Nucleus accumbens (tissue), 56 donors: ENCODE results near the gene AKT3.

Experiments used
- DNase-seq, 56 donors: peaks; one replicate each; lab custom pipeline; 2025; lab: John Stamatoyannopoulos, UW

Gene AKT3

DNA sequence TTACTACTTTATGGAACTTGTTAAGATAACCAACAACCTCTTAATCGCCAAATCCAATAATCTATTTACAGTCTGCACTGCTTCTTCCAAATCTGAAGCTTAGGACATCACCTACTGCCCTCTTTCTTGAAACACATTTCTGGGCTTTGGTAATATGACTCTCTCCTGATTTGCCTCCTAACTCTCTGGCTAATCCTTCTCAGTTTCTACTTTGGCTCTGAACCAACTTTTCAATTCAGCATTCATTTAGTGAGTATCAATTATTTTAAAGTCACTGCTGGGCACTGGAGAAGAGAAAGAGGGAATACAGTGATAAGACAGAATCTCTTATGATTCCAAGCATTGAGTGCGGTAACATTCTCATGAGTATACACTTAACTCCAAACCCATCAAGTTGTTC lies 275.0 kb downstream of the AKT3 start:
- no peak for DNase-seq

DNA sequence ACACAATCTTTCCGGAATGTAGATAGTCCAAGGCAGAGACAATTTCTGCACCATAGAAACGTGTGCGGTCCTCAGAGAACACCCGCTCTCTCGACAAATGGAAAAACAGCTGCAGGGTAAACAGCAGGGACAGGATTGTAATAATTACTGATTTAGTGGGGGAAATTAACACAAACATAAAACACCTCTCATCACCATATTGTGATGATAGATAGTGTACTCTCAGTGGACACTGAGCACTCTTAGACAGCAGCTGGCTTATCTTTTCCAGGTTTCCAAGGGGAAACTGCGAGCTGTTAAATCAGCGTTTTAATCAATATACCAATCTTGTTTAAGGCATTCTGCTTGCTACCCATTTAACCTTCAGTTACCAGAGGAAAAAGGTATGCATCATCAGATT lies 277.1 kb downstream of the AKT3 start:
- DNase-seq: no peak

DNA sequence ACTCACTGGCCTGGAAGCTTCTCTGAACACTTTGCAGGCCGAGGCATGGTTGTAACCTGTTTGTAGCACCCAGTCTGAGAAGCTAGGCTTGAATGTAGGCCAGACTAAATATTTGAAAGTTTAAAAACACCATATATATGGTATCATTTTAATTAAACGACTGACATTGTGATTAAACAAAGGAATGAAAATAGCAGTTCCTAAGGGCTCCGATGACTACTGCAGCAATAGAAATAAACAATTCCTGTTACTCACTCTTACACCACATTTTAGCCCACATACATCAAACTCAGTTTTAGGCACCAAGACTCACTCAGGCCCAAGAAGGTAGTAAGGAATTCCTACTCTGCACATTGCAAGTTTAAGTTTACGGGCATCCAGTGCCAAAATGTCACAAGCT lies 281.2 kb downstream of the AKT3 start:
- no peak for DNase-seq

GRCh38 chr1:243564814-243565213 lies 285.2 kb downstream of the AKT3 start:
- no peak for DNase-seq

DNA sequence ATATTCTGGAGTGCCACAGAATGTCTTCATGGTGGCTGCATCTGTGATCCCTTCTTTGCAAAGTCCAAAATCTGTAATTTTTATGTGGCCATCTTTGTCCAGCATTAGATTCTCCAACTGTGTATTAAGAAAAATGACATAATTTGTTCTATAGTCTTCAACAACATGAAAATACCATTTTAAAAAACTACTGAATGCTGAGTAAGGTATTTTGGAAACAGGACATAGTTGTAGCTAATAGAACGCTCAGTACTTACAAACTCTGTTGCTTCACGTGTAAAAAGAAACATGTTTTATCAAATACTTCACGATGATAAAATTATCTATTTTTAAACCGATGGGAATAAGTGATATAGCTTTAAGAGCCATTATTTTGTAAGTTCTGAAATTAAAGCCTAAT lies 286.3 kb downstream of the AKT3 start:
- no peak for DNase-seq

DNA sequence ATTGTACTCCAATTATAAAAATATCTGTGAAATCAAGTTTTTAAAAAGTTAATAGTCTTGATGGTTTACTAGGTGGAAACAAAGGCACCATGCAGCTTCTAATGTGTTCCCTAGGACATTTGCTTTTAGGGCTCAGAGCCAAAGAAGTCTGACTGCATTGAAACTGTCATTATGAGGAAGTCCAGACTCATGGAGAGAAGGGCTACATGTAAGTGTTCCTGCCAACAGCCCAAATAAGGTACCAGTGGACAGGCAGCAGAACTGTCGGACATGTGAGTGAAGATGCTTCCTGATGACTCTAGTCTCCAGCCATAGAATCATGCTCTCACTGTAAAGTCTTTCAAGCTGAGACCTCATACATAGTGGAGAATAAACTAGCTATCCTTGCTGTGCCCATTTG lies 287.6 kb downstream of the AKT3 start:
- no peak for DNase-seq

DNA sequence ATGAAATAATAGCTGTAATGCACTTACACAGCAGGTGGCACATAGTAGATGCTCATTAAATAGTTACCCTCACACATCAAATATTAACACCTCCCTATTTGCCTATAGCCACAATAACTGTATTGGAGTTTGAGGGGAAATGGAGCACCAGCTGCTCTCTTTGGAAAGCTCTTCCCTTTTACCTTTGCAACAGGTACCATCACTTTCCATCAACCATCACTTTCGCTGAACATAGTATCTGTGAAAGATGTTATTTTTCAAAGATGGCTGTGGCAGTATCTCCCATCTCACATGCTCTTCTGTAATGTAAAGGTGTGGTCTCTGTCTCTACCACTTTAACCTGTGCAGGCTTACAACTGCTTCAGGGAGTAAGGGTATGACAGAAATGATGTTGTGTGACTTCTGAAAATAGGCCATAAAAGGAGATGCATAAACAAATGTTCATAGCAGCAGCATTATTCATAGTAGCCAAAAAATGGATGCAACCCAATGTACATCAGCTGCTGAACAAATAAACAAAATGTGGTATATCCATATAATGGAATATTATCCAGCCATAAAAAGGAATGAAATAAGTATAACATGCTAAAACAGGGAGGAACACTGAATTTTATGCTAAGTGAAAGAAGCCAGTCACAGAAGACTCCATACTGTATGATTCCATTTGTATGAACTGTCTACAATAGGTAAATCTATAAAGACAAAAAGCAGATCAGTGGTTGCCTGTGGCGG lies 288.3 kb downstream of the AKT3 start:
- DNase-seq: no peak

DNA sequence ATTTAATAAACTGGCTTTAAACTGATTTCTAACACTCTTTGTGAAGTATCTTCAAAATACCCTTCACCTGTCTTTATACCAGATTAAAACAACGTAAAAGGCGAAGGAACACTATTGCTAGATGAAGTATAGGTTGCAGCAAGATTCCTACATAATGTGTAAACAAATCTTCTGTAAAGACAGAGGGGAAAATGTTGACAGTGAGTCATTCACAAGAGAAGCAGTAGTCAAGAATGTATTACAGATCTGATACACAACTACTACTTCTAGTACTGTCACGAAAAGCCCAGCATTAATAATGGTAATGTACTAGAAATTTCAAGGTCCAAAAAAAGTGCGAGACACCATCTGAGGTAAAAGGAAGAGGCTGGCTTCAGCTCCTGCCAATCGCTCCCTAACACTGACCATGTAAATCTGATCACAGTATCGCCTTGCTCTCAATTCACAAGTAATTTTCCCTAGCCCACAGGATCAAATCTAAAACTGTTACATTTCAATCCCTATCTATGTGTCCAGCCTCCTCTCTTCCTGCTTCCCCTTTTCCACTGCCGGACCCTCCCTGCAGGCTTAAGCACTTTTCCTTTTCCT lies 290.4 kb downstream of the AKT3 start:
- DNase-seq: no peak

- DNase-seq: no peak
Observed at GRCh38 chr1:243558576-243558975, 291.5 kb downstream of the AKT3 start.

GRCh38 chr1:243557866-243558265 lies 292.2 kb downstream of the AKT3 start:
- no peak for DNase-seq

DNA sequence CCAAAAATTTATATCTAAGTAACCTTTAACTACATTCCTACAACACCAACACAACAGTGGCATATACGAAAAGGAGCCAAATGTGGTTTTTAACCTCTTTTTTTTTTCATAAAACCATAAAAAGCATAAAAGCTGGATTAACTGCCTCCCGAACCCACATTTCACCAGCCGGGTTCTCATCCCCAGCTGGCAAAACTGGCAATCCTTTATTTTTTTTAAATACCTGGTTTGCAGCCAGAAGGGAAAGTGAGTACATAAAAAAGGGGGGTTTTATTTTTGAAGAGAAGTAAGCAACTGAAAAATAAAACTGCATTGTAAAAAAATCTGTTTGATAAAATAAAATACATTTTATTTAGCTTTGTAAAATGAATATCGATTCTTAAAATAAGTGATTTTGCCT lies 295.4 kb downstream of the AKT3 start:
- no peak for DNase-seq

DNA sequence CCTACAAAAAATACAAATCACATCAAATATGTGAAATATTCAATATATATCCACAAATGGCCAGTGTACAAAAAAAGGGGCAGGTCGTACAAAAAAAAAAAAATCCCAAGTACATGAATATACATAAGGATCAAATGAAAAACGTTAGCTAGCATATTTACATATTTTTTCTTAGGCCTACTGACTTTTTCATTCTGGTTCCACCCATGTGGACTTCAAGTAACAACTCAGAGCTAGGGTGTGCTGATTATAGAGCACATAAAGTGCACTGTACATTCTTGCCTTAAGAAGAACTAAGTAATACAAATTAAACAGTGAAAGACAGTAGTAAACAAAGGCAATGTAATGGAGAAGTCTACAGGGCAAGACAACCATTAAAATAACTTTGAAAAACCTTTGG lies 297.0 kb downstream of the AKT3 start:
- DNase-seq: no peak

DNA sequence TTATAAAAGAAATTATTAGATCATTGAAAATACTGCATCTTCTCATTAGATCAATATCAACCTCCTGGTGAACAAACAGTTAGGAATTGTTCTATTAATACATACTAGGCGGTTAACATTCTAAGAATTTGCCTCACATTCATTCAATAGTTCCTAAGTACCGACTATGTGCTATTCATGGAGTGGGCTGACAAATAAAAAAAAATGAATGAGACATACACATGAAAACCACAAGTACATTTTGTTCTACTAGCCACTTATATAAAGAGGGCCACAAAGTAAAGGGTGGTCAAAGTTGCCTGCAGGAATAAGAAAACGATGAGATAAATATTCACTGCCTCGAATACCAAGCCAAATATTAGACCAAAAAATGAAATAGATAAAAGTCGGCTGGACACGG lies 299.8 kb downstream of the AKT3 start:
- DNase-seq: no peak

DNA sequence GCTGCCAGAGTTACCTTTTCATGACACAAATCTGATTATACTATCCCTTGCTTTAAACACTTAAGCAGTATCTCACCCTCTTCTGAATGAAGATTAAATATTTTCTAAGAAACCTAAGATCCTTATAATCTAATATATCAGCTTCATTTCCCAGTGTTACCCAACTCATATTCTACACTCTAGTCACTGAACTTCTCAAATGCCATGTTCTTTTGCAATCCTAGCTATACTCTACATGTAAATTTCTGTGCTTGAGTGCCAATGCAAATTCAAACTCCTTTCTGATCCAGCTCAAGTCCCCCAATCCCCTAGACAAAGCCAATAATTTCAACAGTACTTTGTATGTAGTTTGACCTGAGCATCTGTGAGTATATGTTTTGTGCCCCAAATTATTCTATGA lies 300.3 kb downstream of the AKT3 start:
- no peak for DNase-seq

DNA sequence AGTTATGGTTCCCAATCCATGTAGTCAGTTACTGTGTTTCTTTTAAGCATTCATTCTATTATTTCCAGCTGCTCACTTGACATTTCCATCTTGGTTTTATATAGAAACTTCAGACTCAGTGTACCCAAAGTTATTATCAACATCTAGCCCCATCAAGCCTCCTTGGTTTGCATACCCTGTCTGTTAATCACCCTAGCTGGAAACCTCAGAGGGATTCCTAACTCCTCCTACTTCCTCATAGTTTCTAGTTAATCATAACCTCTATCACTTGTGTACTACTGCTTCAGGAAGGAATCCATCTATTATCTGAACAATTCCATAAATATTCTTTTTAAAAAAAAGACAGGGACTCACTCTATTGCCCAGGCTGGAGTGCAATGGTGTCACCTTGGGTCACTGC lies 300.9 kb downstream of the AKT3 start:
- no peak for DNase-seq

DNA sequence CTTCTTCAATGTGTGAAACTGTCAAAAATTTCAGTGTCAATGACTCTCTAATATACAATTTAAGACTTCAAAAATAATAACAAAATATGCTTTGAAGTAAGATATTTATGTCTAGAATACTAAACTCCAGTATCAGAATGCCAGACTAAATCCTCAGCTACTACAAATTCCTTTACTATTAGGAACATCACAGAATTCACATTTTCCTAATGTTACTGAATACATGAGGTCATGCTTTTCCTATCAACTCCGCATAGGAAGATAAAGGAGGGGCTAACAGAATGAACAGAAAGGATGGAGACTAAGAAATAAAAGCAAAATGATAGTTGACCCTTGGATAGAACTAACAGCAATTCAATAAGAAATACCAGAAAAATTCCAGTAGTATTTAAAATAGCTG lies 301.5 kb downstream of the AKT3 start:
- no peak for DNase-seq

DNA sequence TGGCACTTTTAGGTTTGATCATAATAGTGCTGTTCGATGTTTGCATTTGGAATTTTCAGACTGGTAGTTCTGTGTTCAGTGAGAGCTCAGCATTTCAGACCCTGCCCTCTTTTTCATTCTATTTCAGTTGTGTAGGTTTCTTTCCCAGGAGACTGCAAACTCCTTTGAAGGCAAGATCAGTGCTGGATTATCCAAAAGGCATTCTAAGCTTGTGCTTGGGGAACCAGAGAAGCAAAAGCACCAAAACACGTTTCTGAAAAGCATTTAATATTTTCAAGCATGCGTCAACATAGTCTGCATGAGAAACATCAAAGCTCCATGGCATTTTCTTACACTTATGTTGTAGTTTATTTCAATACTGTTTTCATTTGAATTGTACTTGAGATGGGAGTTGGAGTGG lies 302.2 kb downstream of the AKT3 start:
- no peak for DNase-seq

DNA sequence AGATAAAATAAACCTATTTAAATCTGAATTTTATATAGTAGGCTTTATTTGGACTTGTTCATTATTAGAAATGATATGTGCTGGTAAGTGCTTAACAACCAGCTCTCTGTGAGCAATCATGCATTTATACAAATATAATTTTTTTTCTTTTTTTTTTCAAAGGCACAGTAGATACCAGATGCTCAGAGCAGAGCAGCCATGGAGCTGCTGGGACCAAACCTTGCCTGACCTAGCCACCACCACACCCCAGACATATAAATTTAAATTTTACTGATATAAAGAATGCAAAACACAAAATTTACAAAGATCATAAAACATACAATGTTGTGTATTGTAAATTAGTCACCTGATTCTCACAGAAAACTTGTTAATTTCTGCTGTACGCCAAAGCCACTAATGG lies 303.6 kb downstream of the AKT3 start:
- DNase-seq: no peak

DNA sequence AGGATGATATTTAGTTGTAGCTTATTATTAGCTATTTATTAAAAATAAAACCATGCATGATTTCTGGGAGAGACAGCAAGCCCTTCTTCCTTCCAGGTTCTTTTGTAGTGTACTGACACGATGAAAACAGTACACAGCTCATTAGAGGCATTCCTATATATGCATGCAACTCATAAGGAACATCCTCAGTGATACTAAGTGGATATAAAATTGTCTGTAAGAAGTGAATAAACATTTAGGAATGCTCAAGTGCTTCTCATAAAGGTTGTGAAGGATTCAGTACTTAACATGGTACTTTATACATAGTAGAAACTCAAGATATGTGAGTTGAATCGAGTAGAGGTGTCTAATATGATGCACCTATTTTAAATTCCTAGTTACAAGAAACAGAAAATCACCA lies 306.5 kb downstream of the AKT3 start:
- DNase-seq: no peak

DNA sequence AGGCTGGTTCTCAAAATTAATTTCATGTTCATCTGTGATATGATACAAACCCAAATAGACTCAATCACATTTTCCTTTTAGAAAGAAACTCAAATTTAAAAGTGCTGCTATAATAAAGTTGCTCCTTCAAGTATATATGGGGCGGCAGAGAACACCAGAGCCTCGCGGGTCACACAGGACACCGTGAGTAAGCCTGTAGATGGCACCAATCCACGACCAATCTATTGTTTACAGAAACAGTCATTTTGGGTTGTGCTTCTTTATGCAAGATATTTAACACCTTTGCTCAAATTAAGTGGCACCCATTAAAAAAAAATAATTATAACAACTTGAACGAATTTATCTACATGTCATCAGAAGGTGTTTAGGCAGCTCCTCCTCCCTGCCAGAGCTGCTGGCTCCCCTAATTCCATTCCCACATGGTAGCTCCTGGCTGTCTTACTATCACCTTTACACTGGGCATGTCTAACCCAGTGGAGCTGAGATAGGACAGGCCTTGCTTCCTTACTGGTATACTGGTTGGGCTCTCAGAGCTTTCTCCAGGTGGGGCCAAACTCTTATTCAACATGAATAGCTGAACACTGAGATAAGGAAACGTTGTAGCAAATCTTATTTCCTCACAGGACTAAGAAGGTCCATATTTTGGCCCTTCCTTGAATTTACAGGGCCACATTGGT lies 307.2 kb downstream of the AKT3 start:
- no peak for DNase-seq

GRCh38 chr1:243539636-243540035 lies 310.4 kb downstream of the AKT3 start:
- no peak for DNase-seq

- no peak for DNase-seq
Observed at GRCh38 chr1:243535014-243535413, 315.0 kb downstream of the AKT3 start.
